K562 (cell line): ENCODE data around the gene VSIG10L.

Experiments
- BCOR ChIP-seq: fragments of 450-650 bp; IDR thresholded peaks from 2 replicates; pipeline ENCODE4 v1.6.1; 2016
- HDGF ChIP-seq: fragments of 450-650 bp; IDR thresholded peaks from 2 replicates; pipeline ENCODE4 v1.6.1; 2016
- MXI1 ChIP-seq: IDR thresholded peaks from 2 replicates; pipeline ENCODE4 v1.6.1; 2011; ENCODE audit warnings: low read depth, mild to moderate bottlenecking, improper control_type of control experiment, low read length
- ZNF232 ChIP-seq: sonication (generic); formaldehyde crosslinking; IDR thresholded peaks from 2 replicates; pipeline ENCODE4 v1.8.0; 2022; ENCODE audit warnings: mild to moderate bottlenecking, missing genetic modification reagents
- ZNF780A ChIP-seq: fragments of 250-450 bp; sonication (Bioruptor Pico); IDR thresholded peaks from 2 replicates; pipeline ENCODE4 v1.5.0; 2021; ENCODE audit warnings: mild to moderate bottlenecking

DNA sequence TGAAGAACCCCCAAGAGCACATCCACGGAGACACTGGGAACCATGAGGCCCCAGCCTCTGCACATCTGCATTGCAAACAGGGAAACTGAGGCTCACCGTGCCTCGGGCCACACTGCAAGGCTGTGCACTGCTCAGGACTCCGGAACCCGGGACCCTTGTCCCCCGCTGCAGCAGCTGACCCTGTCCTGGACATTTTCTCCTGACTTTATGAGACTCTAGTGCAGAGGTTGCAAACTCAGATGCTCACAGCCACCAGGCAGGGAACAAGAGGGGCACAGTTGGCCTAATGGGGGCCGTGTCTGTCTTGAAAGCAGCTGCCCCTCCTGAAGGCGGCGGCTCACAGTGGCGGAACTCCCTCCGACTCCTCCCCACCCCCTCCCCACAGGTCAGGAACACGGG is 47.0 kb downstream of the VSIG10L start:
- TF ChIP-seq BCOR, result no peak
- TF ChIP-seq MXI1, result no peak
- TF ChIP-seq ZNF780A, result no peak
- TF ChIP-seq HDGF, result no peak
- TF ChIP-seq ZNF232 (CRISPR knock-in tag), result no peak
